DMS53 treated with DMSO at 0.1 percent for 48 hours (cell line): ENCODE results near the gene ZFAND6.

Source experiments
- DNase-seq: peaks from one replicate; lab custom pipeline; 2025; ENCODE audit not compliant: unreplicated experiment; lab: John Stamatoyannopoulos, UW

The ZFAND6 gene

DNA sequence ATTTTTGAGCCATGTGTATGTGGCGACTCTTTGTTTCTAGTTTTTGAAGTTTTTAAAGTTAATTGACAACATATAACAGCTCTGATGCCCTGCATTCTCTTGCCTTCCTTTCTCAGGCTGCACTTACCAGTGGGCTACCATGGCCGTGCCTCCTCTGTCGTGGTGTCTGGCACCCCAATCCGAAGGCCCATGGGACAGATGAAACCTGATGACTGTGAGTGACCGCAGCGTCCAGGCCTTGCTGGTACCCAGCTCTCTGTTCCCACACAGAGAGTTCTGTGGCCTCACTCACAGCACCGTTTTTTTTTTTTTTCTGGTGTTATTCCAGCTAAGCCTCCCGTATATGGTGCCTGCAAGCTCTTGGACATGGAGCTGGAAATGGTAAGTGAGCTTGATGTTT lies 108.5 kb downstream of the ZFAND6 start:
- DNase-seq = no peak

DNA sequence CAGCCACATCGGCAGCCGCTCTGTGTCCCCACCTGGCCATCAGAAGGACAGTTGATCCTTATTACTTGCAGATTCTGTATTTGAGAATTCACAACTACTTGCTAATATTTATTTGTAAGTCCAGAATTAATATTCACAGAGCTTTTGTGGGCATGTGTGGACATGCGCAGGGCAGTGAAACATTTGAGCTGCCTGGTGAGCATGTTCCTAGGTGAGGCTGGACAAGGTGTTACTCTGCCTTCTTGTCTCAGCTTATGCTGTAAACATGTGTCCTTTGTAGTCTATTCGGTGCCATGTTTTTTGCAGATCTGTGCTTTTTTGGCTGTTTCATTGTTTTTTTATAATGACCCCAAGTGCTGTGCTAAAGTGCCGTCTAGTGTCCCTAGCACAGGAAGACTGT lies 108.9 kb downstream of the ZFAND6 start:
- DNase-seq = no peak

DNA sequence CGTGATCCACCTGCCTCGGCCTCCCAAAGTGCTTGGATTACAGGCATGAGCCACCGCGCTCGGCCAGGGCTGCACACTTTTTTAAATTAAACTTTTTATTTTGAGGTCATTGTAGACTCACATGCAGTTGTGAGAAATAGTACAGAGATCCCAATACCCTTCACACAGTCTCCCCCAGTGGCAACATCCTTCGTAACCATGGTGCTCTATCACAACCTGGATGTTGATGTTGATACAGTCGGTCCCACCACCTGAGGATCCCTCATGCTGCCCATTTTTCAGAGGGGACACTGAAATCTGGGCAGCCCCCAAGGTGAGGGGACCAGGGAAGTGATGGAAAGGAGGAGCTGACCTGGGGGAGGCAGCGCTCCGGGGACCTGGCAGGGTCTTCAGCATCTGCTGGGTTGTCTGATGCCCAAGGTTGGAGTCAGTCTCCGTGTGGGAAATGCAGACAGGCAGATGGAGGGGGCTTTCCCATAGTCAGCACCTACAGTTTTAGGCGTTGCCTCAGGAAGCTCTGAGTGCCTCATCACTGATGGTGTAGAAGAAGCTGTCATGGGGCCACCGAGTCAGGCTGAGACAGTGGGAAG lies 110.4 kb downstream of the ZFAND6 start:
- no peak for DNase-seq

DNA sequence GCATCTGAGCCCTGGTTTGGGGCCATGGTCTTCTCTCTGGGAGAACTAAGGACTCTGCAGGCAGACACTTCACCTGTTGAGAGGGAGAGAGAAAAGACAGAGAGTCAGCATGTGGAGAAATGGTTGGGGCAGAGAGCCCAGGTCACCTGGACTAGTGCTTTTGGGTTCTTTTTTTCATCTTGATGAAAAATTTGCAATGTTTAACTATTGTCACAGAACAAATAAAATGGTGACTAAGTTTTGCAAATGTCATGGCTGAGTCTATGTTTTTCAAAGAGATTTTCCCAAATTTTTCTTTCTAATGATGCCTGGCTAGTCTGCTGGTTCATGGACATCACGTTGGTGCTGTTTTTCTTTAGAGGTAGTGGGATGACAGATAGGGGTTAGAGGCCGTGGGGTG lies 111.1 kb downstream of the ZFAND6 start:
- no peak for DNase-seq

DNA sequence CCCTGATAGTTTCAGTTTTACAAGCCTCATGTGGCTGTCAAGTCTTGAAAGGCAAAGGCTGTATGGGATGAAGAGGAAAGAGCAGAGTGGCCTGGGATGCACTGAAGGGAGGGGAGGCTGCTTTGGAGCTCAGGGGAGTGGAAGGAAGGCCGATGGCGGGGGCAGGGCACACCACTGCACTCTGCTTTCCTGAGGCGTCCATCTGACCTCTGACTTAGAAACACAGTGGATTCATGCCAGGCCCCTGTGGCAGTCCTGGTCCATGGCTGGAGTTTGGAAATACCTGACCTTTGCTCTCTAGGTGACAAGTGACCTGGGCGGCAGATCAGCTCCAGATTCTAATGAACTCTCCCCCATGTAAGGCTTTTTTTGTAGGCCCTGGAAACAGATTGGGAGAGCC lies 112.3 kb downstream of the ZFAND6 start:
- DNase-seq = no peak

DNA sequence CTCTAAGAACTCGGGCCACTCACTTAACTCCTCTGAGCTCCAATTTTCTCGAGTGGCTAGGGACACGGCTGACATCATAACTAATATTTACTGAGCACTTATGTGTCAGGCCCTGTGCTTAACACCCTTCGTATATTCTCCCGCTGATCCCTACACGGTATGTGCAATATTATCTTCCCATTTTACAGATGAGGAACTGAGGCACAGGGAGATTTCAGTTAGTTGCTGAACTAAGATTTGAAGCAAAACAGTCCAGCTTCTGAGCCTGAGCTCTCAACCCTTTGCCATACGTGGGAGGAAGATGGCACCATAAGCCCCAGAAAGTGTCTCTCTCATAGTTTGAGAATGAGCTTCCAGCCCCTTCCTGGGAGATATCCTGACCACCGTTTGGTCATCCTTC lies 112.9 kb downstream of the ZFAND6 start:
- peak; percentile 14 for DNase-seq

DNA sequence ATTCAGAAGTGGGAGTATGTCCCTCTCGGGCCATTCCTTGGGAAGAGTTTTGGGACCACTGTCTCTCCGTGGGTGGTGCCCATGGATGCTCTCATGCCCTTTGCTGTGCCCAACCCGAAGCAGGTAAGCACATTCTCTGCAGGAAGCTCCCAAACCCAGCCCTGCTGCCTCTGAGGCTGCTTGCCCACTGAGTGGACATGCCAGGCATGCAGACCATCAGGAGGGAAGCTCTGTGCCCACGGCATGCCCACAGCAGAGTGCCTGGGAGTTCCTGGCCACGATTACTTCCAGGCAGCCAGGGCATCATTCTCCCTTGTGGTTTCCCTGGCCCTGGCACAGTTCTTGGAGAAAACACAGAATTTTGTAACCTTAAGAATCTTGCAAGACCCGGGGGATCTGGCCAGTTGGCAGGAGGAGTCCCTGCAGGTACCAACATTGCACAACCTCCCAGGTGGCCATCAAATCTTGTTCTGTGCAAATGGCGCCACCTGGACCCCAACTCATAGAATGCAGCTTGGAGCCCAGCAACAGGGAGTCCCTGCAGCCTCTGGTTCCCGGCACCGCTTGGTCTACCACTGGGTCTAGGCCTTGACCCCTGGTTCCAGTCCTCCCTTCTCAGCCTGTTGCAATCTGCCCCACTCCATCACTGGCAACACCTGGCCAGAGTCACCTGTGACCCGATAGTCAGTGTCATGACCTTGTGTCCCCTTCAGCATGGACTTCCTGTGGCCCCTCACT lies 113.7 kb downstream of the ZFAND6 start:
- peak; percentile 19 for DNase-seq

DNA sequence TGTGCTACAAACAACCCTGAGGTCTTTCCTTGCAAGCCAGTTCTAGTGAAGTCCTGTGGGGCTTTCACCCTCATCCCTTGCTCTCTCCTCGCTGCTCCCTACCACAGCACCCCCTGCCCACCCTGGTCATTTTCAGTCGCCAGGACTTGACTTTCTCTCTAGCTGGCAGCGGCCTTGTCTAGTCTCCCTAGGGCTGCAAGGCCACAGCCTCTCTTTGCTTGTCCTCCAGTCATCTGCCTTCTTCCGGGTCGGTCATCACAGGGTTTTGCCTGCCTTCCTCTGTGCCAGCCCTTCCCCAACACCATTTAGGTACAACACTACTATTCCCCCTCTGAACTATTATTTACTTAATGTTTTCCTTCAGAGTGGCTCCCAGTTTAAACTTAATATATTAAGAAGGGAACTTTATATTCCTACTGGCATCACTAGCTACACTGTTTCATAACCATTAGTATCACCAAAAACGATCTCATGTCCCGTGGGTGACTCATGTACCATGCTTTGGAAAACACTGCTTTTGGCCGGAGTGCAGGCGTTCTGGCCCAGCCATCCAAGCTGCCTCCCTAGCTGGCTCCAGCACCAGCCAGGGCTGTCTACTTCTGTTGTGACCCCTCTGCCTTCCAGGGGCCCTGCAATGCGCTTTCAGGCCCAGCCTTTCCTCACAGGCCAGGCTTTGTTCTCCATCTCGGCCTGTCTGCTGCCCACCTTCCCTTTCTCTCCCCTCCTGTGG lies 114.7 kb downstream of the ZFAND6 start:
- no peak for DNase-seq

DNA sequence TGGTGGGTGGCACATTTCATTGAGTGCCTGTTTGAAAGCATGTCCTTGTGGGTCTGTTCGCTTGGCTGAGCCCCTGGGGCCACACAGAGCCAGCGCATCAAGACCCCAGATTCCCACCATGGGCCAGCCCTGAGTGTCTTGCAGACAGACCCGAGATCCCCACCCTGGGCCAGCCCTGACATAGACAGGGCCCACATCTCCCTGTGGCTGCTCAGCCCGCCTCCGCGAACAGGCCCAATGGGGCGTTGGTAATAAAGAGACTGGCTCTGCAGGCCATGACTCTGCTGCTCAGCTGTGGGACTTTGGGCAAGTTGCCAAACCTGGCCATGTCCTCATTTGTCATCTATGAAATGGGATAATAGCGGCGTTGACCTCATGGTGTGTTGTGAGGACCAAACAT lies 116.0 kb downstream of the ZFAND6 start:
- DNase-seq = no peak

DNA sequence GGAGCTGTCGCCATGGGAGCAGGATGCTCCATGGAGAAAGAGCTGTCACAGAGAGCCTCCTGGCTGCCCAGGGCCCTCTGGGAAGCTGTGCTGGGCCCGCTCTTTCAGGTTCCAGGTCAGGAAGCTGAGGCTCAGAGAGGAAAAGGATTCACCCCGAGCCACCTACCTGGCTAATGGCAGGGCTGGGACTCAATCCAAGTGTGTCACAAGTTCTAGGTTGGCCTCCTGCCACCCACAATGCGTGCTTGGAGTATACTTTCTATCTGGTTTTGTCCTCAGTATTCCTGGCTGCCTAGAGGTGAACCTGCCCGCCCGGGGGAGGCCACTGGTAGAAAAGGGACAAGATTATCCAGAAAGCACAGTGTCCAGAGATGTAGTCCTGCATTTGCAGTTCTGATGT lies 117.0 kb downstream of the ZFAND6 start:
- DNase-seq = no peak

DNA sequence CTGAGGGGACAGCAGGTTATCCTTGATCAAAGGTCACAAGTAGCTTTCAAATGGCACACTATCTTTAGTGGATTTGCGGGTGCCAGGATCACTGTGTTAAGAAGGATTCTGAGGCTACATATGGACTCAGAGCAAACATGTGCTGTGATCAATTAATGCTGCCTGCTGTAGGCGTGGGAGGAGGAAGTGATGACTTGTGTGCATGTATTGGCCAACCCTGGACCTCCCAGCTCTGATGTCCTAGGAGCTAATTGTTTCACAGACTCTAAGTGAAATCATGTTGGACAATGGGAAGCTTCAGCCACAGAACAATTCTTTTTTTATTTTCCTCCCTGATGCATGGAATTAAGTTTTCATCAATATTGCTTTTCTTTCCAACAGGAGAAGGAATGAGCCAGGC lies 117.7 kb downstream of the ZFAND6 start:
- no peak for DNase-seq

DNA sequence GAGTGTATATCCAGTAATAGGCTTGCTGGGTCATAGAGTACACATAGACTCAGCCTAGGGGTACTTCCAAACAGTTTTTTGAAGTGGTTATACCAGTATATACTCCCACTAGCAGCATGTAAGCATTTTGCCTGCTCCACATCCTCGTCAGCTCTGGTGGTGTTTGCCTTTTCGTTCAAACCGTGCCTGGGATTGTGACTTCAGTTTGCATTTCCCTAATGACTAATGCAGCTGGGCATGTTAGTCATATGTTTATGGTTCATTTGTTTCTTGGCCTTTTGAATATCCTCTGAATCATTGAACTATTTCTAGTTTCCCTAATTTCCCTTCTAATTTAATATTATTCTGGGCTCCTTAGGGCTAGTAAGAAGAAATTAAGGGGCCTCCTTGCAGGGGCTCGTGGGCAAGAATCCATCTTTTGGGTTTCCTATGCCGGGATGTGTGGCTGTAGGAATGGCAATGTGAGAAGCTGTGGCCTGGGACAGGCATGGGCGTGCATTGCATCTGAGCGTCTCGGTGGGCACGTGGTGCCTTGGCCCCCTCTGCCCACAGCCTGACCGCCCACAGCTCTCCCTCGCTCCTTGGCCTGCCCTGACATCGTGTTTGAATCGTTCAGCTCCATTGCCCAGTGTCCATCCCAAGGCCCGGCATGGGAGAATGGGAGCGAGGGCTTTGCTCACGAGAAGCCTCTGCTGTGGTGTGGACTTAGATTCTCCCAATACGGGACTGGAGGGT lies 119.7 kb downstream of the ZFAND6 start:
- DNase-seq = no peak

DNA sequence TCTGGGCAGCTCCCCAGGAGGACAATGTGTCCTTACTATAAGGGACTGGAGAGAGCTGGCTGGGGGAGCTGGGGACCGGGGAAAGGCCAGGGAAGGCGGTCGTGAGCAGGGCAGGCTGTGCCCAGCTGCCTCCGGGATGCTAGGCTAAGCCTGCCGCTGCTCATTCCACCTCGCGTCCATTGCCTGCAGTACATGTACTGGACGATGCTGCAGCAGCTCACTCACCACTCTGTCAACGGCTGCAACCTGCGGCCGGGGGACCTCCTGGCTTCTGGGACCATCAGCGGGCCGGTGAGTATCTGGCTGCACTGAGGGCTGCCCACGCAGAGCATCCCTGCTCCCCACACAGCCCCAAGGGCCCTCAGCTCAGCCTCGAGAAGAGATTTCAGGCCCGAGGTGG lies 120.5 kb downstream of the ZFAND6 start:
- no peak for DNase-seq

DNA sequence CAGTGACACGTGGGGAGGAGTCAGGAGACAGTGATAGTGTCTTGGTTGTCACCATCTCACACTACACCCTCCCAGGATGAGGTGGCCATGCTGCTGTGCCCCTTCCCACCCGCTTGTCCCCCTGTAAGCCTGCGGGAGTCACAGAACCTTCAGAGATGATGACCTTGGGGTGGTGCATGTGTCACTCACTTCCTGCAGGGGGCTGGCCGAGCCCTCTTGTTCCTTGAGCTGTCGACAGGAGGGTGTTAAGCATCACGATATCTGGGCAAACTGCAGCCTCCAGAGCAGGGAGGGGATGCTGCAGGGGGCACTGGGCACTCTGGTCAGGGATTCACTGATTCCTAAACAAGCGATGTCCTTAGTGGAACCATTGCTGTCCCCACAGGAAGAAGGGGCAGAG lies 121.0 kb downstream of the ZFAND6 start:
- DNase-seq = no peak

DNA sequence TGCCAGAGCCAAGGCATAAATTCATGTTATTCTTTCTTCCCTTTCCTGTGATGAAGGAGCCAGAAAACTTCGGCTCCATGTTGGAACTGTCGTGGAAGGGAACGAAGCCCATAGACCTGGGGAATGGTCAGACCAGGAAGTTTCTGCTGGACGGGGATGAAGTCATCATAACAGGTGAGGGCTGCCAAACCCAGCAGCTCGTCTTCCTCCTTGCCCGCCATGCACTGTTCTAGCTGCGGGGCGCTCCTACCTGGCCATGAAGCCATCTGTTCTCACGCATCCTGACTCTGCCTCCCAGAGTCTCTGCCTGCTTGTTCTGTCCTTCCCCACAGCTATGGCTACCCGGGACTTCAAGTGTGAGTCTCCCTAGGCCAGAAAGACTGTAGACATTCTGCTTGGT lies 121.5 kb downstream of the ZFAND6 start:
- no peak for DNase-seq

DNA sequence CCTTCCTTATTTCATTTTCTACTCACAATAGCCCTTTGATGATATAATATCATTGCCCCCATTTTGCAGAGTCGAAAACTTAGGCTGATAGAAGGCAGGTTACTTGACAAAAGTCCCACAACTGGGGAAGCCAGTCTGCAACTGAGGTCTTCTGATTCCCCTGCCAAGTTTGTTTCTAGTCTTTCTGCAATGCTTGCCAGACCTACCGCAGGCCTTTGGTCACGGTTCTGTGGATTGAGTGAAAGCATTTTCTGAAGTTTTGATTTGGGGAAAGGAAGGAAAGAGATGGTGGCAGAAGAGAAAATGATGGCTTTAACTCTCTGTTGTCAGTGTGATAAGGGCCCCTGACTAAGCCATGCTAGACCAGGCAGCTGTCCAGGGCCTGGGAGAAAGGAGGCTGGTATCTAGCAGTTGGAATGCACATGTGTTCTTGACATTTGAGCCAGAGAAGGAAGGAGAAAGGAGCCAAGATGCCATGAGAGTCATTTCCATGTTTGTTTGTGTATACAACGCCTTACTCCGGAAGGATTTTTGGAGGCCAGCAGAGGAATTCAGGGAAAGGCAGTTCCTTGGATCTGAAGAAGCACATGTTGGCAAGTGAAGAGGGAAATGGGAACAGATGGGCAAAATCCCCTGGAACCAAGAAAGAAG lies 123.3 kb downstream of the ZFAND6 start:
- DNase-seq = no peak

DNA sequence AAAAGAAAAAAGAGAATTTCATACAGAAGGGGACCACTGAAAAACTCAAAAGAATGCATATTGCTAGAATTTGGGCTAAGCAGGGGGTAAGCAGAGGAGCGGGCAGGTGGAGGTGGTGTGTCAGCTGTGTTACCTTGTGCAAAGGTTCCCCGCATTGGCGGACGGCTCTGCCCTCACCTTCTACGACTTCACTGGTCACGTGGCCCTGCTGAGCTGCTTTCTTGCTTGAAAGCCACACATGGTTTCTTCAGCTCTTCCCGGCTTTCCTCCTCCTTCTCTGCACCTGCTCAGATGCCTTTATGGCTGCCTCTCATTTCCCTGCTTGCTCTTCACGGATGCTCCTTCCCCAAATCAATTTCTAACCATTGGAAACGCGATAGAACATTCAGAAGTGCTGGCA lies 123.8 kb downstream of the ZFAND6 start:
- DNase-seq = no peak

DNA sequence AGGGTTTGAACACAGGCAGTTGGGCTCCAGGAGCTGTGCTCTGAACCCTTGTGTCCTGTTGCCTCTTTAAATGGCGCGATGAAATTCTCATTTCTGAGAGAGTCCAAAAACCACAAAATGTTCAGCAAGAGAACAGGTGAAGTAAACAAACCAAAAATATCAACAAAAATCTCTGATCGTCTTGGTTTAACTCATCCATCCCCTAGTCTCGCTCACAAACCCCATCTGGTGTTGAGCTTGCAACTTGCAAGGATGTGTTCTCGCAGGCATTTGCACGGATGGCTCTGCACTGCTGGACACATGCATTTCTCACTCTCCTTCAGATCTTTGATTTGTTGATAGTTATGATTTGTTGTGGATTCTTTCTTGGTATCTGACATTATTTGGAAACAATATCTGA lies 124.4 kb downstream of the ZFAND6 start:
- DNase-seq = no peak

DNA sequence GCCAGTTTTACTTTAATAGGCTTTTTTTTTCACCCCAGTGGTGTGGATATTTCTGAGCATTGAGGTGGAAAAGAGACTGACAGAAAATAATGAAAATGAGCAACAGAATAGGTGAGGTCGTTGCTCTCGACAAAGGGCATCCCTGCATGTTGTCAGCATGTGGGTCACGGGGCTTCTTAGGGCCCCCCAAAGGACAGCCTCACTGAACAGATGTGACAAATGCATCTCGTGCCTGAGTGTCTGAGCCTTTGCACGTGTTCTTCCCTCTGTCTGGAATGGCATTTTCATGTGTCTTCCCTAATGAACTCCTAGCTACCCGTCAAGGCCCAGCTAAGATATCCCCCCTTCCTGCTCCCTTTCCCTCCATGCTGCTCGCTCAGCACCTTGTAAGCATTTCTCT lies 125.1 kb downstream of the ZFAND6 start:
- no peak for DNase-seq

DNA sequence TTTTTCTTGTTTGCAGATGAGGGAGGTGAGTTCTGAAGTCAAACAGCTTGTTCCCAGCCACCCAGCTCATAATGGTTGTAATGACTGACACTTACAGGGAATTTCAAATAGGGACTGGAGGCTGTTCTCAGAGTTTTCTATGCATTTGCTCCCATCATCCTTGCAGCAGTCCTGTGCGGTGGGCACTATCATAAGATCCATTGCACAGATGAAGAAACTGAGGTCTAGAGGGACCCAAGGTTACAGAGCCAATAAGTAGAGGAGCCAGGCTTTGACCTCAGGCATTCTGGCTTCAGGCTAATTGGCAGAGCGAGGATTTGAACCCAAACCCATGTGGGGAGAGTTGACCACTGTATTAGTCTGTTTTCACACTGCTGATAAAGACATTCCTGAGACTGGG lies 125.7 kb downstream of the ZFAND6 start:
- DNase-seq = no peak

DNA sequence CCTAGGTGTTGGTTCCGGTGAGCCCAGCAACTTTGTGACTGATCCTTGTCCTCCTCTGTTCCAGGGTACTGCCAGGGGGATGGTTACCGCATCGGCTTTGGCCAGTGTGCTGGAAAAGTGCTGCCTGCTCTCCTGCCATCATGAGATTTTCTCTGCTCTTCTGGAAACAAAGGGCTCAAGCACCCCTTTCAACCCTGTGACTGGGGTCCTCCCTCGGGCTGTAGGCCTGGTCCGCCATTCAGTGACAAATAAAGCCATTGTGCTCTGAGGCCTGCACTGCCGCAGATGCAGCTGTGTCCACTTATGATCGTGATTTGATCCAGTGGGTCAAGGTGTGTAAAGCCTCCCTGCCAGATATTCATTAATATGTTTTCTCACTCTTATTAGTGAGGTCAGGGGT lies 126.6 kb downstream of the ZFAND6 start:
- DNase-seq = no peak
